Endothelial cell of umbilical vein (primary cell): Measurements from ENCODE around the gene AADACL4. TPM values are rescaled to one million over a fixed set of nuclear protein-coding genes. Genes with fewer than 3 reads are reported as not detected.
"Not testable (repeated sequence)": the region's sequence is repeated elsewhere in the genome, so short reads cannot be mapped to it uniquely, and the experiment has no call there.

Experiments
- BruUV-seq: library from RNA; stranded (reverse); fragments of 400-500 nt; replicated peaks from 2 replicates; lab custom pipeline; 2021; lab: Mats Ljungman, UMichigan
- CTCF ChIA-PET: fragments of 300-600, 350-600 bp; sonication (Branson Sonifier 250); formaldehyde crosslinking; loops from one replicate; lab custom pipeline; 2021; ENCODE audit warnings: antibody characterized with exemption, inconsistent platforms; lab: Charles Lee
- POLR2A ChIA-PET: fragments of 300-600, 350-600 bp; sonication (Branson Sonifier 250); formaldehyde crosslinking; loops from one replicate; lab custom pipeline; 2021; ENCODE audit warnings: antibody characterized with exemption, inconsistent platforms; lab: Charles Lee
- DNase-seq: peaks from one replicate; pipeline ENCODE4 v3.0.0-alpha.2; 2011; ENCODE audit warnings: low read depth, low spot score
- FAIRE-seq: peaks from 2 replicates; lab custom pipeline; 2011; peaks lifted over from hg19 to GRCh38; lab: Jason Lieb, UNC
- H2AFZ ChIP-seq: 2 replicates; pipeline ENCODE4 v1.6.0; 2012; ENCODE audit warnings: low read depth, low read length, control low read depth, inconsistent platforms
- H3K27ac ChIP-seq: 2 replicates; pipeline ENCODE4 v1.5.1; 2011; ENCODE audit warnings: low read depth, mild to moderate bottlenecking, control low read depth, low read length, moderate library complexity; ENCODE audit not compliant: insufficient read depth
- H3K27me3 ChIP-seq, 2 experiments: 2 replicates each; pipeline versions ENCODE4 v1.6.0 to v1.6.1; 2011; ENCODE audit warnings: low read length in 2 of 2, mixed read lengths in 1 of 2; ENCODE audit not compliant: control insufficient read depth in 2 of 2, insufficient read depth in 2 of 2
- H3K36me3 ChIP-seq, 2 experiments: 2 replicates in 1 of 2; 3 replicates in 1 of 2; pipeline ENCODE4 v1.5.1; 2011; ENCODE audit warnings: low read length in 2 of 2, mild to moderate bottlenecking in 1 of 2, moderate library complexity in 1 of 2; ENCODE audit not compliant: control insufficient read depth in 2 of 2, insufficient read depth in 2 of 2; ENCODE audit errors: extremely low read depth in 1 of 2
- H3K4me1 ChIP-seq: 3 replicates; pipeline ENCODE4 v1.5.1; 2011; ENCODE audit warnings: mild to moderate bottlenecking, low read length; ENCODE audit not compliant: control insufficient read depth, insufficient read depth; ENCODE audit errors: extremely low read depth
- H3K4me2 ChIP-seq: 2 replicates; pipeline ENCODE4 v1.6.1; 2011; ENCODE audit warnings: low read length, control low read depth, mixed read lengths; ENCODE audit not compliant: insufficient read depth
- H3K4me3 ChIP-seq, 3 experiments: fragments of 200-600 bp in 1 of 3; sonication (generic), shearing (Covaris generic) in 1 of 3; replicated peaks in 1 of 3; 2 replicates each; pipeline ENCODE4 v1.5.1; 2011 to 2016; ENCODE audit warnings: control low read depth in 3 of 3, low read length in 3 of 3, mild to moderate bottlenecking in 2 of 3, inconsistent platforms in 1 of 3, low read depth in 1 of 3, moderate library complexity in 1 of 3; ENCODE audit not compliant: insufficient read depth in 1 of 3
- H3K79me2 ChIP-seq: 2 replicates; pipeline ENCODE4 v1.6.0; 2012; ENCODE audit warnings: low read length, inconsistent platforms; ENCODE audit not compliant: control insufficient read depth, insufficient read depth
- H3K9ac ChIP-seq: replicated peaks from 2 replicates; pipeline ENCODE3; 2011; ENCODE audit warnings: low read length, control low read depth; ENCODE audit not compliant: insufficient read depth; ENCODE audit errors: extremely low read depth
- H3K9me1 ChIP-seq: replicated peaks from 3 replicates; pipeline ENCODE4 v1.6.0; 2011; ENCODE audit warnings: mild to moderate bottlenecking, low read length; ENCODE audit not compliant: control insufficient read depth, insufficient read depth; ENCODE audit errors: extremely low read depth
- H3K9me3 ChIP-seq: replicated peaks from 2 replicates; pipeline ENCODE4 v1.5.1; 2012; ENCODE audit warnings: low read length, inconsistent platforms; ENCODE audit not compliant: control insufficient read depth, insufficient read depth
- H4K20me1 ChIP-seq: replicated peaks from 2 replicates; pipeline ENCODE3; 2011; ENCODE audit warnings: mild to moderate bottlenecking, low read length; ENCODE audit not compliant: control insufficient read depth, insufficient read depth; ENCODE audit errors: extremely low read depth
- CTCF ChIP-seq, 2 donors: IDR thresholded peaks; 1 replicate in 1 of 2; 2 replicates in 1 of 2; pipeline ENCODE4 v1.5.1; 2011; ENCODE audit warnings: low read length in 2 of 2, mild to moderate bottlenecking in 2 of 2, moderate library complexity in 2 of 2, control low read depth in 1 of 2, inconsistent platforms in 1 of 2, low read depth in 1 of 2; ENCODE audit not compliant: insufficient read depth in 1 of 2; ENCODE audit errors: extremely low read depth in 1 of 2
- EZH2 ChIP-seq: IDR thresholded peaks from 2 replicates; pipeline ENCODE4 v1.6.1; 2012; ENCODE audit warnings: borderline replicate concordance, low read depth, mild to moderate bottlenecking, moderate library complexity, low read length, inconsistent platforms; ENCODE audit not compliant: severe bottlenecking
- FOS ChIP-seq: IDR thresholded peaks from 2 replicates; pipeline ENCODE4 v1.6.1; 2011; ENCODE audit warnings: mild to moderate bottlenecking, low read length, moderate library complexity, borderline replicate concordance; ENCODE audit not compliant: insufficient read depth
- GATA2 ChIP-seq: IDR thresholded peaks from 2 replicates; pipeline ENCODE4 v1.7.0; 2011; ENCODE audit warnings: low read depth, mild to moderate bottlenecking, moderate library complexity, mixed read lengths, low read length; ENCODE audit not compliant: insufficient read length, insufficient read depth
- JUN ChIP-seq: IDR thresholded peaks from 2 replicates; pipeline ENCODE4 v1.6.1; 2011; ENCODE audit warnings: borderline replicate concordance, low read depth; ENCODE audit not compliant: insufficient read length, insufficient read depth
- MAX ChIP-seq: IDR thresholded peaks from 2 replicates; pipeline ENCODE4 v1.6.1; 2011; ENCODE audit not compliant: insufficient read depth, insufficient read length
- MYC ChIP-seq: IDR thresholded peaks from one replicate; pipeline ENCODE4 v1.6.1; 2011; ENCODE audit warnings: mild to moderate bottlenecking, low read depth, low read length
- POLR2A ChIP-seq: IDR thresholded peaks from 2 replicates; pipeline ENCODE4 v1.6.1; 2012; ENCODE audit warnings: low read depth, mild to moderate bottlenecking, control low read depth, low read length
- POLR2AphosphoS5 ChIP-seq: IDR thresholded peaks from 2 replicates; pipeline ENCODE4 v1.6.1; 2012; ENCODE audit warnings: low read depth, mild to moderate bottlenecking, control low read depth, low read length, moderate library complexity; ENCODE audit not compliant: insufficient read depth
- dilution Hi-C: fragments of 300-500 bp; cut with MboI; formaldehyde crosslinking; loops from one replicate; pipeline ENCODE4 v1.15.0; 2019; ENCODE audit warnings: low sequenced_read_pairs; ENCODE audit not compliant: extremely low pct_ligation_motif_present
- intact Hi-C: fragments of 100-400 bp; cut with micrococcal nuclease; formaldehyde crosslinking; loops from one replicate; pipeline ENCODE4 v1.10.0; 2022
- polyA plus RNA-seq, 4 experiments: library from polyadenylated mRNA; depleted of rRNA in 3 of 4; stranded (reverse) in 3 of 4; unstranded in 1 of 4; fragments of >200 nt; gene quantifications; 2 replicates each; pipeline versions ENCODE4 v1.2.1 to v1.2.3, GENCODE V29; 2011 to 2012; ENCODE audit warnings: missing spikeins in 1 of 4
- total RNA-seq: library from RNA; stranded (reverse); gene quantifications from 2 replicates; pipeline ENCODE4 v1.2.3, GENCODE V29; 2021

AADACL4 gene
- total and polyA plus RNA-seq, 2 donors (not counting 3 experiments of a cell fraction or from before 2014, with no cell fraction given): not detected

GRCh38 chr1:12674358-12674757, 30.5 kb downstream of the AADACL4 start:
- ChIA-PET CTCF (no interaction called here), POLR2A (no interaction called here)
- H3K4me3 ChIP-seq: no peak overlapping the region
- peaks cover 0 to 5% of the 10 kb centered on the region in 2 experiments for H3K27me3 ChIP-seq
- no peaks in the 10 kb centered on the region for H4K20me1 ChIP-seq
- H2AFZ ChIP-seq: no peak overlapping the region
- H3K36me3 ChIP-seq: no peaks in the 10 kb centered on the region
- FAIRE-seq: no peak
- no peaks in the 10 kb centered on the region for H3K9me1 ChIP-seq
- intact Hi-C loops: no loop called here
- H3K9me3 ChIP-seq: no peaks in the 10 kb centered on the region
- no peak overlapping the region for H3K4me2 ChIP-seq
- dilution Hi-C loops: no loop called here
- no peak overlapping the region for H3K27ac ChIP-seq
- no TSS peak for BruUV-seq
- no peak for DNase-seq
- no peaks in the 10 kb centered on the region for H3K79me2 ChIP-seq
- H3K9ac ChIP-seq: no peak overlapping the region
- TF ChIP-seq EZH2 (no peak), POLR2AphosphoS5 (no peak), JUN (no peak), MAX (no peak), GATA2 (no peak), CTCF (IDR thresholded peaks at IDR 0.05; ENCODE audit: extremely low read depth in 1 of 2, insufficient read depth in 1 of 2, low read depth in 1 of 2, low read length in 2 of 2) (no peak), MYC (no peak), POLR2A (no peak), FOS (no peak)
- no peaks in the 10 kb centered on the region for H3K4me1 ChIP-seq

GRCh38 chr1:12676122-12676521, 32.2 kb downstream of the AADACL4 start:
- H3K4me1 ChIP-seq, BruUV-seq, FAIRE-seq, POLR2A ChIA-PET, H3K9me1 ChIP-seq, H3K27me3 ChIP-seq, H3K9me3 ChIP-seq, H3K27ac ChIP-seq, DNase-seq, CTCF ChIA-PET, H4K20me1 ChIP-seq, intact Hi-C loops, H3K9ac ChIP-seq, dilution Hi-C loops, H3K4me2 ChIP-seq, H3K36me3 ChIP-seq, H3K79me2 ChIP-seq, H2AFZ ChIP-seq, H3K4me3 ChIP-seq: not testable (repeated sequence)
